GM21526 (cell line): ENCODE results near the gene ZNF576.
"Not testable (repeated sequence)": the region's sequence is repeated elsewhere in the genome, so short reads cannot be mapped to it uniquely, and the experiment has no call there.

ENCODE experiments used
- ATAC-seq: cut with Tn5 transposase; IDR thresholded peaks from one replicate; pipeline ENCODE4 v1.9.1; 2021; ENCODE audit warnings: moderate library complexity; ENCODE audit not compliant: unreplicated experiment, low FRiP score

The ZNF576 gene, protein sequence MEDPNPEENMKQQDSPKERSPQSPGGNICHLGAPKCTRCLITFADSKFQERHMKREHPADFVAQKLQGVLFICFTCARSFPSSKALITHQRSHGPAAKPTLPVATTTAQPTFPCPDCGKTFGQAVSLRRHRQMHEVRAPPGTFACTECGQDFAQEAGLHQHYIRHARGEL

DNA sequence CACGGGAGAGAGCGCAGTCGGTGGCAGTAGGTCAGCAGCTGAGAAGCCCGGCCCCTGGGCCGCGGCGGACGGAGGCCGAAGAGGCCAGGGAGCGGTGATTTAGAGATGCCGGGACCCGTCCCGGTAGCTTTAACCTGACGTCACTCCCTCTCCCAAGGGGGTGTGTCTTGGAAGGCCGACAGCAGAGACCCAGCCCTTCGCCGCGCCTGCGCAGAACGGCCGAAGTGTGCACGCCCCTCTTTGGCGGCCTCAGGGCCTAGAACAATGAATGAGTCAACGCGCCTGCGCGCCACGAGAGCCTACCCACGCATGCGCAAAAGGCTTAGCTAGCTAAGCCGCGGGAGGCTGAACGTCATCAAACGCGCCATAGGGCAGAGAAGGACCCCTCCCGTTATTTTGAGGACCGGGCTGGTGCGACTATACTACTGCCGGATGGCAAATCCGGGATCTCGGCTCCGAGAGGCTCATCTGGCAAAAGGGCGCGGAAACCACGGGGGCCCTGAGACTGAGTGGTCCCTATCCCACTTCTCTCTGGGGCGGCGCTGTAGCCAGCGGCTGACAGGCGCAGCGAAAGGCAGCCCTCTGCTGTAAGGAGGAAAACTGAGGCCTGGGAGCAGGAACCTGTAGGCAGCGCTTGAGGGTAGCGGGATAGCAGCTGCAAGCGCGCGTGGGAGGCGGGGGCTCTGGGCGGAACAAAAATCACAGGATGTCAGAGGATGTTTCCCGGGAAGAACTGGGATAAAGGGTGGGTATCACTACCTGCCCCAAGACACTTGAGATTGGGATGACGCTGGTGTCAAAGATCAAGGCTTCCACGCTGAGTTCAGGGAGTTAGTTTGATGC lies at the start of gene ZNF576, which contains the start of gene IRGQ:
ZNF576 (plus strand) TSS at position 597 of the 843 bp plus-strand sequence. CDS start 514 bp downstream, outside the sequence.
IRGQ (minus strand) TSS at position 136 of the 843 bp plus-strand sequence. CDS start 796 bp downstream, outside the sequence.
- peak; percentile 71 for ATAC-seq

DNA sequence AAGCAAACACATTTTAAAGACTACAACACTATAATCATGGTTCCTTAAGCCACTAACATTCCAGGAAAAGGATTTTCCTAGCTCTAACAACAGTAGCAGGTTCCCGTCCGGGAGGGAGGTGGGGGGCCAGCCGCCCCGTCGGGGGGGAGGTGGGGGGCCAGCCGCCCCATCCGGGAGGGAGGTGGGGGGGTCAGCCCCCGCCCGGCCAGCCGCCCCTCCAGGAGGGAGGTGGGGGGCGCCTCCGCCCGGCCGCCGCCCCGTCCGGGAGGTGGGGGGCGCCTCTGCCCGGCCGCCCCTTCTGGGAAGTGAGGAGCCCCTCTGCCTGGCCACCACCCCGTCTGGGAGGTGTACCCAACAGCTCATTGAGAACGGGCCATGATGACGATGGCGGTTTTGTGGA lies 48.5 kb upstream of the ZNF576 start:
- ATAC-seq: not testable (repeated sequence)

DNA sequence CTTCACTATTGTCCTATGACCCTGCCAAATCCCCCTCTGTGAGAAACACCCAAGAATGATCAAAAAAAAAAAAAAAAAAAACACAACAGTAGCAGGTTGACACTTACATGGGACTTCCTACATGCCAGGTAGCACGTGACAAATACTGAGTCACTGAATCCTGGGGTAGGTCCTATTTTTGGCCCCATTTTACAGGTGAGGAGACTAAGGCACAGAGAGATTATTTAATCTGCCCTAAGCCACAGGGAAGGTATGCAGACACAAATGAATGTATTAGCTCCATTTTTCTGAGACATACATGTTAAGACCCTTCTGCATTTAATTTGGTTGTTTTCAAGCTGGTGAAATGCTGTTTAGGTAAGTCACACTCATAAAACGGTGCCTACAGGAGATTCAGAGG lies 47.7 kb upstream of the ZNF576 start:
- ATAC-seq: no peak

DNA sequence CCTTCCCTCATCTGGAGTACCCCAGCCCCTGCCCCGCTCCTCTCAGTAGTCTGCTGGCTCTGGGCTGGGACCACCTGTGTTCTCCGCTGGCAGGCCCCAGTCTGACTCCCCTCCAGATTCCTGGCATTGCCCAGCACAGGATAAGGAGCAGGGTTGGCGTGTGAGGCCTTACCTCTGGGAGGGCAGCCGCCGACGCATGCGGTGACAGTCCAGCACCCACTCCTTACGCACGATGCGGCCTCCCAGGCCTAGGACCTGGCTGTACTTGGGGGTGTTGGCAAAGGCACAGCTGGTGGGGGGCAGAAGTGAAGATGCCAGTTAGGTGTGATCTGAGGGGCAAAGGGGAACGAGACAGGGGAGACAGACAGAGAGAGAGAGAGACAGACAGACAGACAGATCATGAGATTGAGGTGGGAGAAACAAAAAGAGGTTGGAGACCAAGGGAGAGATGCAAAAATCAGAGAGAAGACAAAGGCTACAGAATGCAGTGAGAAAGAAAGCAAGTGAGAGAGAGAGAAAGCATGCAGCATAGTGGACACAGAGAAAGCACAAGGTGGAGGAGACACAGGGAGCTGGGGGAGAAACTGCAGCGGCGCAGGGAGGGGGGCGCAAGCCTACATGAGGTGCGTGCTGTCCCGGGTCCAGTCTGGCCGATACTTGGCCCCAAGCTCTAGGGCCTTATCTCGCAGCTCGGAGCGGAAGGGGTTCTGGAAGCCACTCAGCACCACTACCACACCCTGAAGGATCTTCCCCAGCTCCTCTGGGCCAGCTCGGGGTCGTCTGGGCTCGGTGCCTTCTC lies 44.8 kb upstream of the ZNF576 start:
- no peak for ATAC-seq

DNA sequence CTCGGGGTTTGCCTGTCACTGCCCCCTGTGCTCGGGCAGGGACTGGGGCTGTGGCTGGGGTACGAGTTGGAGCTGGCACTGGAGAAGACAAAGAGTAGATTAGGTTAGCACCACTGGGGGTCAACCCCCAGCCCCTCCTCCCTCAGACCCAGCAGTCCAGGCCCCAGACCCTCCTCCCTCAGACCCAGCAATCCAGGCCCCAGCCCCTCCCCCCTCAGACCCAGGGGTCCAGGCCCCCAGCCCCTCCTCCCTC lies 44.3 kb upstream of the ZNF576 start:
- ATAC-seq: no peak

DNA sequence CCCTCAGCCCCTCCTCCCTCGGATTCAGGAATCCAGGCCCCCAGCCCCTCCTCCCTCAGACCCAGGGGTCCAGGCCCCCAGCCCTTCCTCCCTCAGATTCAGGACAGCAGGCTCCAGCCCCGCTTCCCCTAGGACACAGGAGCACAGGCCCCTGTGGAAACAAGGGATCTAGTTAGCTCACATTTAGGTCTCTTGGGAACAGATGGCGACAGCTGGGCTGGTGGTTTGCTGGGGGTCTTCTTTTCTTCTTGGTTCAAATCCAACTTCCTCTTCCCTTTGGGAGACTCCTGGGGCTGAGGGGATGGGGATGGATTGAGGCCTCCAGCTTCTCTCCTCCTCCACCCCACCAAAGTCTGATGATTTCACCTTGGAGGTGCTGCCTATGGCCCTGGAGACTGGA lies 43.8 kb upstream of the ZNF576 start:
- no peak for ATAC-seq

DNA sequence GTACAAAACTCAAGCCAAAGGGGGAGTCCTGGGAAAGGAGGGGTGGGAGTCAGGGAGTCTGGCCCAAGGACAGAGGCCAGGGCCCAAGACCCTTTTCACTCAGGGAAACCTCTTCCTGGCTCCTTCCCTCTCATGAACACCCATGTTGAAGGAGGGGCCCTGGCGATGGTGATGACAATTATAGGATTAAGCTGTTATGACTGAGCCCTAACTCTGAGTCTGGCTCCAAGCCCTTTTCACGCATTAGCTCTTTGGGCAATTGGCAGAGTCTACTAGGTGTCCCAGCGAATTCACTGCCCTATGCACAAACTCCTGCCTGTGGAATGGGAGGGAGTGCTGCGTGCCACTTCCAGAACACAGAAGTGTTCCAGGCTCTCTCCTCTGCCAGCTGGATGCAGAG lies 42.7 kb upstream of the ZNF576 start:
- no peak for ATAC-seq

DNA sequence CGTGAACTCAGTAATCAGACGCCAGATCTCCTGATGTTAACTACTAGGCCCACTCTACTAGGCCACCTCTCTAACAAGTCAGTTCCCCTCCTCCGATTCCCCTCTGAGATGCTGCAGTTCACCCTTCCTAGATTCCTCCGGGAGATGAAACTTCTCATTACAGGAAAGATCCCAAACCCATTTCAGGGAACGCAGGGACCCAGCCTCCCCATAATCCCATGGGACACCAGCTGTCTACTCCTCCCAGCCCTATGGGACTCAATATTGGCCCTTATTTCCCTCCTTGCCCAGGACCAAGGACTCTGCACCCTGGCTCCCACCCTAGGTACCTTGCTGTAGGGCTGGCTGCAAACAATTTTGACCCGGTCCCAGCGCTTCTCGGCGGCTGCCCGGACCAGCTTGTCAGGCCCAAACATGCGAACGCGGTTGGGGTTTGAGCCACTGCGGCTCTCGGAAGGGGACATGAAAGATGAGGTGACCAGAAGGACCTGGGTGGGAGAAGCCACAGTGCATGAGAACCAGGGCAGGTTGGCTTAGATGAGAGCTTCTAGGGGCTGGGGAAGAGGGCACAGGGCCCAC lies 42.0 kb upstream of the ZNF576 start:
- ATAC-seq: no peak

DNA sequence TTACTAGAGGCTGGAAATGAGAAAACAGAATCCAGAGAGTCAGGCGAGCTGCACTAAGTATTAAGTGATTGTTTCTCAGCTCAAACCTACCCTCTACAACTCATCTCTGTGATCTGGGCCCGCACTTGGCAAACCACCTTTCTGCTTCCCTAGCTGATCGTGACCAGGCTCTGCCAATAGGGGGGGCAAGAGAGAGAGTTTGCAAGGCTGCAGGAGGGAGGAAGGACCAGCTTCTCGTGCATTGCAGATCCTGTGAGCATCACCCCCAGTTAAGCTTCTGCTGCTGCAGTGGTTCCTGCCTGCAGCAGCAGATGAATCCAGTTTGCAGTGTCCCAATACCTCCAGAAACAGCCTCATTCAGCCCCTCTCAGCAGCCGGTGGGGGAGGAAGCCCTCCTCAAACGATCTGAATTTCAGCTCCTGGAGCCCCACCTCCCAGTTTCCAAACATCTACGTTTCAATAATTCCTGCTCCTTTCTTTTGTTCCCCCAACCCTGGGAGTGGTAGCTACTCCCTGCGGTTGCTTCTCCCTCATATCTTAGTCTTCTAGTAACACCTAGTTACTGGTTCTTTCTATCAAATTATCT lies 41.1 kb upstream of the ZNF576 start:
- no peak for ATAC-seq

DNA sequence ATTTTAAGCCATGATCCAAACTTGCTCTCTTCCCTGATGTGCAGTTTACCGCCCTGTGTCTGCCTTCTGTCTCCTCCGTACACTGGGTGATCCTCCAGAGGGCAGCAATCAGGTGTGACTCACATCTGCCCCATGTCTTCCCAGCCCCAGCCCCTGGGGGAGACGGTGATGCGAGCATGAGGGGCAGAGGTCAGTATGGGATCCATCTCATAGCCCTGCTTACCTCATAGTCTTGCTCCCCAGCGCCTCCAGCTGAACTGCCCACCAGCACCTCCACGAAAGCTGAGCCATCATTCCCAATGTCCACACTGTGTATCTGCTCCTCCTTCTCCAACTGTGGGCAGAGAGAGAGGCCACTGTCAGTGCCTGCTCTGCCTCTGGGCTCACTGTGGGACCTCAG lies 35.7 kb upstream of the ZNF576 start:
- ATAC-seq: no peak

DNA sequence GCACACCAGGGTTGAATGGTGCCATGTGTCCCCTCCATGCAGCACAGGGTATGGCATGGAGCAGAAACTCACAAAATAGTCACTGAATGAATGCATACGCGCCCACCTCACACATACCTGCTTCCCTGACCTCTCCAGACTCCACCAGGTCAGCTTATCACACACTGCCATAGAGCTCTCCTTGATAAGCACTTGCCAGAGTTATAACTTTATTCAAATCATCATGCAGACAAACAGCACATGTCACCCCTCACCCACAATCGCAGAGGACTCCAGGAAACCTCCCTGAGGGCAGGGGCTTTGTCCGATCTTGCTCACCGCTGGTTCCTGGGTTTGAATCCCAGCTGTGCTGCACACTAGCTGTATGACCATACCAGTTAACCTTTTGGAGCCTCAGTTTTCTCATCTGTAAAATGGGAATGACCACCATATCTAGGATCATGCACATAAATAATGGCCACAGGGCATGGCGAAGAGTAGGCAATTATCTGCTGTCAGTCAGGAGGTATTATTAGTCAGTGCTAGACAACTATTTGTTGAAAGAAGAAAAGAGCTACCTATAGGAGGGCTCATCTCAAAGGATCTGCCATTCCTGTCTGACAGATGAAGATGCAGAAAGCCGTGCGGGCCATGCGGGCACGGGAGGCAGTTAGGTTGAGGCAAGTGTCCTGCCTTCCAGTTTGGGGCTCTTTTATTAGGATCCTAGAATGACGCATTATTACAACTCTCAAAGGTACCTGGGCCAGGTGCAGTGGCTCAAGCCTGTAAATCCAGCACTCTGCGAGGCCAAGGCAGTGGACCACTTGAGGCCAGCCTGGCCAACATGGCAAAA lies 35.0 kb upstream of the ZNF576 start:
- ATAC-seq: no peak

DNA sequence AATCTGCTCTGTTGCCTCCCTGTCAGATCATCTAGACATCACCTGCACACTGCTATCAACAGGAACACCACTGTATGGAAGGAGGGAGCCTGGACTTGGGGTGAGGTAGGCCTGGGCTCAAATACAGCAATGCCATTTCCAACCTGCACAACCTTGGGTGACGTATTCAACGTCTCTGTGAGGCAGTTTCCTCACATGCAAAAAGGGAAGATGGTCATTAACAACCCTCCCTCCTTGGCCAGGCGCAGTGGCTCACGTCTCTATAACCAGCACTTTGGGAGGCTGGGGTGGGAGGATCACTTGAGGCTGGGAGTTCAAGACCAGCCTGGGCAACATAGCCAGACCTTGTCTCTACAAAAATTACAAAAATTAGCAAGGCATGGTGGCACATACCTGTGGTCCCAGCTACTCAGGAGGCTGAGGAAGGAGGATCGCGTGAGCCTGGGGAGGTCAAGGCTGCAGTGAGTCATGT lies 34.1 kb upstream of the ZNF576 start:
- no peak for ATAC-seq

DNA sequence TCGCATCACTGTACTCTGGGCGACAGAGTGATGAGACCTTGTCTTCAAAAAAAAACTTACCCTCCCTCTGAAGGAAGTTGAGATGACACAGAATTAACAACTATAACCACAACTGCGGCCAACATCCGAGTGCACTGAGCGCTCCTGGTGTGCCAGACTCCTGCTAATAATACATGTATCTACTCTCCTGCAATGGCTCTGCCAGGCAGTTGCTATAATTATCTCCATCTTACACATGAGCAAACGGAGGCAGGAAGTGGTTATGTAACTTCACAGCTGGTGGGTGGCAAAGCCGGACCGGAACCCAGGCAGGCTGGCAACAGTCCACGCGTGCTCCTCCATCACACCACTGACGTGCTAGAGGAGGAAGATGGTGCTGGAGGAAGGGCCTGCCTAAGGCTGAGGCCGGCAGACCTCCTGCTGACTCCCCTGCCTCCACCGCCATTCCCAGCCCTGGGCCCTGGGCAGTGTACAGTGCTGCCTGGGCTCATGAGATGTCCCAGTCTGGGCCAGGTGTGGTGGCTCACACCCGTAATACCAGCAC lies 33.6 kb upstream of the ZNF576 start:
- ATAC-seq: no peak

DNA sequence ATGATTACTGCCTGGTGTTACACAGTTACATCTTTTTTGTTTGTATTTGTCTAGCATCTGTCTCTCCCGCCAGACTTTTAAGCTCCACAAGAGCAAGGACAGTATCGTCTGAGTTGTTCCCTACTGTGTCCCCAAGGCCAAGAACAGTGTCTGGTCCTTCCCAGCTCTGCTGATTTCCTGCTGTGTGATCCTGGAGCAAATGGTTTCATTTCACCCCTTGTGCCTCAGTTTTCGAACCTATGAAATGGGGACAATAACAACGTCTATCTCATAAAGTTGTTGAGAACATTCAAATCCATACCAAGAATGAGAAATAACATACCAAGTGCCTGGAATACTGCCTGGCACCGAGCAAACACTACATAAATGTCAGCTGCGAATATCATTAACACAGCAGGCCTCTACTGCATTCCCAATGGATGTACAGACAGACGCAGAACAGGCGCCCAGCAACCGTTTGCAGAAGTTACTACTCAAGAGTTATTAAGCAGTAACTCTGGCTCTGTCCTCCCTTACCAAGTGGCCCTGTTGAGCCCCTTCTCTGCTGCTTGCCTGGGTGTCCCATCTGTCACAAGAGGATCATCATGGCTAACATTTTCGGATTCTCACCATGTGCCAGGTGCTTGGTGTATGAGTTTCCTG lies 32.5 kb upstream of the ZNF576 start:
- ATAC-seq: no peak

DNA sequence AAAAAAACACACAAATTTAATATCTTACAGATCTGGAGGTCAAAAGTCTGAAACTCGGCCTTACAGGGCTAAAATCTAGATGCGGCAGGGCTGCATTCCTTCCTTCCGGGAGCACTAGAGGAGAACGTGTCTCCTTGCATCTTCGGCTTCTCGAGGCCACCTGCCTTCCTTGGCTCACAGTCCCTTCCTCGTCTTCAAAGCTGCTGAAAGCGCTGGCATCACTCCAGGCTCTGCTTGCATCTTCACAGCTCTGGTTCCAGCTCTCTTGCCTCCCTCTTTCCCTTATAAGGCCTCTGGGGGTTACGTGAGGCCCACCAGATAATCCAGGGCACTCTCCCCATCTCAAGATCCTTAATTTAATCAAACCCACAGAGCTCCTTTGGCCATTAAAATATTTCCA lies 31.6 kb upstream of the ZNF576 start:
- ATAC-seq: no peak

DNA sequence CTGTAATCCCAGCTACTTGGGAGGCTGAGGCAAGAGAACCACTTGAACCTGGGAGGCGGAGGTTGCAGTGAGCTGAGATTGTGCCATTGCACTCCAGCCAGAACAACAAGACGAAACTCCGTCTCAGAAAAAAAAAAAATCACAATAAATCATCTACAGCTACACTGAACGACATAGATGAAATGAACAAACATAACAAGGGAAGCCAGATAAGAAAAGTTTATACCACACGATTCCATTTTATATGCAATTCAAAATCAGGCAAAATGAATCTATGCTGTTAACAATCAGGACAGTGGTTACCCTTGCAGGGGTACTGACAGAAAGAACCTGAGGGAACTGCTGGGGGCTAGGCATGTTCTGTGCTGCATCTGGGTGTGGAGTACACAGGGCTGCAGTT lies 26.7 kb upstream of the ZNF576 start:
- no peak for ATAC-seq

DNA sequence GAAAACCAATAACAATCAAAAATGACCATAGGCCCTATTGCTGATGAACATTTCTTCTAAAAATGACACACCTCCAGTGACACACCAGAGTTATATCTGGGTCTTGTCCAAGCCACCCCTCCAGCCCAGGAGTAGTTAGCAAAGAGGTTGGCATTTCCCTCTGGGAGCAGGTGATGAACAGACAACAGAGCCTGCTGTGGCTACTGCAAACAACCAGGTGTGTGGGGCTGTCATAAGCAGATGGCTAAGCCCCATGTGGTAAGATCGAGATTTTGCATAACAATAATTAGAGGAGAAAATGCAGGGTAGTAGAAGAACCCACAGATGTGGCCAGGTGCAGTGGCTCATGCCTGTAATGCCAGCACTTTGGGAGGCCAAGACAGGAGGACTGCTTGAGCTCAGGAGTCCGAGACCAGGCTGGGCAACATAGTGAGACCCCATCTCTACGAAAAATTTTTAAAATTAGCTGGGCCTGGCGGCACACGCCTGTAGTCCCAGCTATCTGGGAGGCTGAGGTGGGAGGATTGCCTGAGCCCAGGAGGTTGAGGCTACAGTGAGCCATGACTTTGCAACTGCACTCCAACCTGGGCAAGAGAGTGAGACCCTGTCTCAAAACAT lies 26.1 kb upstream of the ZNF576 start:
- no peak for ATAC-seq

DNA sequence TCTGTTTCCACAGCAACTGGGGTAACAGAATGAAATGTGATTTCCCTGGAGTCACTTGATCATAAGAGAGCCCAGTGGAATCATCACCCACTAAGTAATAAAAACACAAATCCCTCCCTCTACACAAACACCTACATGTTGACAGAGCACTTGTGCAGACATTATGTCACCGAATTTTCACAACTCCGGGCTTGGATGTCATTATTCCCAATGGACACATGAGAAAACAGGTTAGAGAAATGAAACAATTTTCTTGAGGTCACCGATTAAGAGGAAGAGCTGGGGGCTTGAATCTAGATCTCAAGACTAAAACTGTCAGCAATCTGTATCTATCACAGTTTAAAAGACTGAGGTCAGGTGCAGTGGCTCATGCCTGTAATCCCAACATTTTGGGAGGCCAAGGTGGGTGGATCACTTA lies 24.2 kb upstream of the ZNF576 start:
- no peak for ATAC-seq
